ENCODE data around the gene RBCK1.
A peak's percentile ranks its signal among the peaks of the same experiment; 100 is the strongest.
"Not testable (repeated sequence)": the region's sequence is repeated elsewhere in the genome, so short reads cannot be mapped to it uniquely, and the experiment has no call there.

RBCK1 gene

GRCh38 chr20:368915-369314 lies 39.2 kb upstream of the RBCK1 start:
- intact Hi-C loops (cut with DNase I; ENCODE audit: low total_unique reads) = no loop called here
- Histone ChIP-seq H3K4me1 (peaks cover 0 to 9% (median 0%) of the 10 kb centered on the region in 4 donors), H3K27me3 (no peaks in the 10 kb centered on the region)

GRCh38 chr20:370151-370600 lies 37.9 kb upstream of the RBCK1 start:
- H3K9me3 ChIP-seq = no peaks in the 10 kb centered on the region
- no peaks in the 10 kb centered on the region for H3K36me3 ChIP-seq
- no peak overlapping the region for H3K4me3 ChIP-seq
- H3K4me1 ChIP-seq = peaks cover 0 to 9% (median 0%) of the 10 kb centered on the region in 4 donors
- no peak overlapping the region for H3K27ac ChIP-seq
- intact Hi-C loops (cut with DNase I; ENCODE audit: low total_unique reads) = no loop called here
- H3K27me3 ChIP-seq = no peaks in the 10 kb centered on the region
- DNase-seq = no peak
- no peak for TF ChIP-seq CTCF (IDR thresholded peaks at IDR 0.05)

More at GRCh38 chr20:368915-369314, 39.2 kb upstream of the RBCK1 start:
- DNase-seq = no peak
- H3K4me3 ChIP-seq = no peak overlapping the region
- H3K9me3 ChIP-seq = no peaks in the 10 kb centered on the region
- H3K36me3 ChIP-seq = no peaks in the 10 kb centered on the region
- H3K27ac ChIP-seq = no peak overlapping the region
- TF ChIP-seq CTCF (IDR thresholded peaks at IDR 0.05) = no peak

GRCh38 chr20:370977-371754 lies 36.9 kb upstream of the RBCK1 start:
- Histone ChIP-seq H3K36me3 (no peaks in the 10 kb centered on the region), H3K9me3 (no peaks in the 10 kb centered on the region), H3K4me3 (no peak overlapping the region), H3K4me1 (peaks cover 0 to 9% (median 0%) of the 10 kb centered on the region in 4 donors), H3K27me3 (no peaks in the 10 kb centered on the region), H3K27ac (no peak overlapping the region)
- TF ChIP-seq CTCF (IDR thresholded peaks at IDR 0.05) = no peak
- intact Hi-C loops (cut with DNase I; ENCODE audit: low total_unique reads) = no loop called here
- no peak for DNase-seq

GRCh38 chr20:371755-372542 lies 36.1 kb upstream of the RBCK1 start:
- intact Hi-C loops (cut with DNase I; ENCODE audit: low total_unique reads) = no loop called here
- H3K27ac ChIP-seq = no peak overlapping the region
- peak in 1 of 2 donors; percentile 43 for DNase-seq

GRCh38 chr20:372543-373082 lies 35.5 kb upstream of the RBCK1 start:
- H3K4me3 ChIP-seq; H3K27ac ChIP-seq; intact Hi-C loops (cut with DNase I; ENCODE audit: low total_unique reads); H3K36me3 ChIP-seq; H3K27me3 ChIP-seq; H3K4me1 ChIP-seq; DNase-seq; H3K9me3 ChIP-seq: not testable (repeated sequence)

More at GRCh38 chr20:371755-372542, 36.1 kb upstream of the RBCK1 start:
- Histone ChIP-seq H3K27me3 (no peaks in the 10 kb centered on the region), H3K4me1 (peaks cover 0 to 9% (median 0%) of the 10 kb centered on the region in 4 donors), H3K9me3 (no peaks in the 10 kb centered on the region), H3K4me3 (no peak overlapping the region), H3K36me3 (no peaks in the 10 kb centered on the region)
- TF ChIP-seq CTCF (IDR thresholded peaks at IDR 0.05) = no peak
